WTC11 (cell line): Measurements from ENCODE around the gene ELOF1. TPM values are rescaled to one million over a fixed set of nuclear protein-coding genes. Genes with fewer than 3 reads are reported as not detected.

ENCODE experiments used
- ESRRA ChIP-seq: sonication (generic); formaldehyde crosslinking; IDR thresholded peaks from 2 replicates; pipeline ENCODE4 v1.8.1; 2022; ENCODE audit warnings: mild to moderate bottlenecking, missing genetic modification reagents, borderline replicate concordance
- GABPB1 ChIP-seq: sonication (generic); formaldehyde crosslinking; IDR thresholded peaks from 2 replicates; pipeline ENCODE4 v1.8.1; 2023; ENCODE audit warnings: mild to moderate bottlenecking, missing genetic modification reagents
- GRHL2 ChIP-seq: fragments of 250-450 bp; sonication (Bioruptor Pico); IDR thresholded peaks from 2 replicates; pipeline ENCODE4 v1.8.0; 2022; ENCODE audit warnings: mild to moderate bottlenecking, moderate library complexity; ENCODE audit not compliant: insufficient replicate concordance, severe bottlenecking
- GTF2I ChIP-seq: fragments of 250-450 bp; sonication (Bioruptor Pico); conservative IDR thresholded peaks from 2 replicates; pipeline ENCODE4 v1.4.0; 2021; ENCODE audit warnings: mild to moderate bottlenecking
- HMGA2 ChIP-seq: fragments of 250-450 bp; sonication (Bioruptor Pico); IDR thresholded peaks from 2 replicates; pipeline ENCODE4 v1.4.0; 2021; ENCODE audit warnings: mild to moderate bottlenecking, moderate library complexity
- KAT7 ChIP-seq: sonication (generic); formaldehyde crosslinking; IDR thresholded peaks from 2 replicates; pipeline ENCODE4 v1.8.1; 2023; ENCODE audit warnings: missing genetic modification reagents, mild to moderate bottlenecking, borderline replicate concordance
- NR1H2 ChIP-seq: sonication (generic); formaldehyde crosslinking; IDR thresholded peaks from 2 replicates; pipeline ENCODE4 v1.9.0; 2021; ENCODE audit warnings: mild to moderate bottlenecking, moderate library complexity, missing genetic modification reagents
- NR2C2 ChIP-seq: sonication (generic); formaldehyde crosslinking; IDR thresholded peaks from 2 replicates; pipeline ENCODE4 v1.8.0; 2022; ENCODE audit warnings: mild to moderate bottlenecking, missing genetic modification reagents
- OVOL2 ChIP-seq: fragments of 250-450 bp; sonication (Bioruptor Pico); IDR thresholded peaks from 2 replicates; pipeline ENCODE4 v1.9.0; 2021; ENCODE audit warnings: mild to moderate bottlenecking, borderline replicate concordance
- ZNF138 ChIP-seq: sonication (generic); formaldehyde crosslinking; conservative IDR thresholded peaks from 2 replicates; pipeline ENCODE4 v1.8.1; 2022; ENCODE audit warnings: mild to moderate bottlenecking, moderate library complexity, missing genetic modification reagents
- total RNA-seq: library from RNA; stranded (reverse); gene quantifications from 3 replicates; pipeline ENCODE4 v1.2.3, GENCODE V29; 2021
- TF ChIP-seq, protein P1 (sequence below): fragments of 250-450 bp; sonication (Bioruptor Pico); IDR thresholded peaks from 2 replicates; pipeline ENCODE4 v1.8.0; 2021; ENCODE audit warnings: mild to moderate bottlenecking
- TF ChIP-seq, protein P2 (sequence below): sonication (generic); formaldehyde crosslinking; conservative IDR thresholded peaks from 2 replicates; pipeline ENCODE4 v1.8.1; 2023; ENCODE audit warnings: mild to moderate bottlenecking, low read depth, missing genetic modification reagents, moderate library complexity
- TF ChIP-seq, protein P3 (sequence below): sonication (generic); formaldehyde crosslinking; IDR thresholded peaks from 2 replicates; pipeline ENCODE4 v1.8.1; 2023; ENCODE audit warnings: mild to moderate bottlenecking, missing genetic modification reagents, borderline replicate concordance
- TF ChIP-seq, protein P4 (sequence below): sonication (generic); formaldehyde crosslinking; IDR thresholded peaks from 2 replicates; pipeline ENCODE4 v1.8.0; 2022; ENCODE audit warnings: mild to moderate bottlenecking, missing genetic modification reagents
- TF ChIP-seq, protein P5 (sequence below): sonication (generic); formaldehyde crosslinking; IDR thresholded peaks from 2 replicates; pipeline ENCODE4 v1.8.0; 2023; ENCODE audit warnings: missing genetic modification reagents, mild to moderate bottlenecking, borderline replicate concordance
- TF ChIP-seq, protein P6 (sequence below): sonication (generic); formaldehyde crosslinking; IDR thresholded peaks from 2 replicates; pipeline ENCODE4 v1.8.1; 2022; ENCODE audit warnings: mild to moderate bottlenecking, missing genetic modification reagents, moderate library complexity, borderline replicate concordance
- TF ChIP-seq, protein P7 (sequence below): sonication (generic); formaldehyde crosslinking; IDR thresholded peaks from 2 replicates; pipeline ENCODE4 v1.8.1; 2022; ENCODE audit warnings: mild to moderate bottlenecking, moderate library complexity, missing genetic modification reagents

ELOF1 gene
- total RNA-seq, 1 experiment from 2014 or later: 86.0 TPM

DNA sequence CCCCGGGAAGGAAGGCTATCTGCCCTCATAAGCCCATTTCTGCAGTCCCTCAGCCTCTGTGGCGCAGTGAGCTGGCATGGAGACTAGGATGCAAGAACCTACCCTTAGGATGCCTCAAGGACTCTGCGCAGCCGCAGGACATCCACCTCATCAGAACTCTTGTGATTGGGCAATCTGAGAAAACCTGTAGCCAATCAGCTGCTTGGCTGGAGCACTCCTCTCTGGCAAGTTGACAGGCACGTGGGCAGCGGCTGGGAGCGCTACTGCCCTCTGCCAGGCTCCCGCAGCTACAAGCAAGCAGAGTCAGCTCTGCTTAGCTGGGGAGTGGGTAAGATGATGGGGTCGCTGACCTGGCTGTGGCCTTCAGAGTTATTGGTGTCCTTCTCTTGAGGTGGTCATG is 28.6 kb downstream of the ELOF1 start (continued):
- TF ChIP-seq NR2C2 (CRISPR knock-in tag) (no peak), GRHL2 (CRISPR knock-in tag) (no peak), GABPB1 (no peak), GTF2I (no peak), NR1H2 (CRISPR knock-in tag) (no peak), ESRRA (CRISPR knock-in tag) (no peak), OVOL2 (CRISPR knock-in tag) (no peak), KAT7 (CRISPR knock-in tag) (no peak), HMGA2 (CRISPR knock-in tag) (no peak), ZNF138 (CRISPR knock-in tag) (no peak)
- TF ChIP-seq, protein P1, sequence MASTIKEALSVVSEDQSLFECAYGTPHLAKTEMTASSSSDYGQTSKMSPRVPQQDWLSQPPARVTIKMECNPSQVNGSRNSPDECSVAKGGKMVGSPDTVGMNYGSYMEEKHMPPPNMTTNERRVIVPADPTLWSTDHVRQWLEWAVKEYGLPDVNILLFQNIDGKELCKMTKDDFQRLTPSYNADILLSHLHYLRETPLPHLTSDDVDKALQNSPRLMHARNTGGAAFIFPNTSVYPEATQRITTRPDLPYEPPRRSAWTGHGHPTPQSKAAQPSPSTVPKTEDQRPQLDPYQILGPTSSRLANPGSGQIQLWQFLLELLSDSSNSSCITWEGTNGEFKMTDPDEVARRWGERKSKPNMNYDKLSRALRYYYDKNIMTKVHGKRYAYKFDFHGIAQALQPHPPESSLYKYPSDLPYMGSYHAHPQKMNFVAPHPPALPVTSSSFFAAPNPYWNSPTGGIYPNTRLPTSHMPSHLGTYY: no peak
- TF ChIP-seq, protein P2, sequence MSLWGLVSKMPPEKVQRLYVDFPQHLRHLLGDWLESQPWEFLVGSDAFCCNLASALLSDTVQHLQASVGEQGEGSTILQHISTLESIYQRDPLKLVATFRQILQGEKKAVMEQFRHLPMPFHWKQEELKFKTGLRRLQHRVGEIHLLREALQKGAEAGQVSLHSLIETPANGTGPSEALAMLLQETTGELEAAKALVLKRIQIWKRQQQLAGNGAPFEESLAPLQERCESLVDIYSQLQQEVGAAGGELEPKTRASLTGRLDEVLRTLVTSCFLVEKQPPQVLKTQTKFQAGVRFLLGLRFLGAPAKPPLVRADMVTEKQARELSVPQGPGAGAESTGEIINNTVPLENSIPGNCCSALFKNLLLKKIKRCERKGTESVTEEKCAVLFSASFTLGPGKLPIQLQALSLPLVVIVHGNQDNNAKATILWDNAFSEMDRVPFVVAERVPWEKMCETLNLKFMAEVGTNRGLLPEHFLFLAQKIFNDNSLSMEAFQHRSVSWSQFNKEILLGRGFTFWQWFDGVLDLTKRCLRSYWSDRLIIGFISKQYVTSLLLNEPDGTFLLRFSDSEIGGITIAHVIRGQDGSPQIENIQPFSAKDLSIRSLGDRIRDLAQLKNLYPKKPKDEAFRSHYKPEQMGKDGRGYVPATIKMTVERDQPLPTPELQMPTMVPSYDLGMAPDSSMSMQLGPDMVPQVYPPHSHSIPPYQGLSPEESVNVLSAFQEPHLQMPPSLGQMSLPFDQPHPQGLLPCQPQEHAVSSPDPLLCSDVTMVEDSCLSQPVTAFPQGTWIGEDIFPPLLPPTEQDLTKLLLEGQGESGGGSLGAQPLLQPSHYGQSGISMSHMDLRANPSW (CRISPR knock-in tag): no peak
- TF ChIP-seq, protein P3, sequence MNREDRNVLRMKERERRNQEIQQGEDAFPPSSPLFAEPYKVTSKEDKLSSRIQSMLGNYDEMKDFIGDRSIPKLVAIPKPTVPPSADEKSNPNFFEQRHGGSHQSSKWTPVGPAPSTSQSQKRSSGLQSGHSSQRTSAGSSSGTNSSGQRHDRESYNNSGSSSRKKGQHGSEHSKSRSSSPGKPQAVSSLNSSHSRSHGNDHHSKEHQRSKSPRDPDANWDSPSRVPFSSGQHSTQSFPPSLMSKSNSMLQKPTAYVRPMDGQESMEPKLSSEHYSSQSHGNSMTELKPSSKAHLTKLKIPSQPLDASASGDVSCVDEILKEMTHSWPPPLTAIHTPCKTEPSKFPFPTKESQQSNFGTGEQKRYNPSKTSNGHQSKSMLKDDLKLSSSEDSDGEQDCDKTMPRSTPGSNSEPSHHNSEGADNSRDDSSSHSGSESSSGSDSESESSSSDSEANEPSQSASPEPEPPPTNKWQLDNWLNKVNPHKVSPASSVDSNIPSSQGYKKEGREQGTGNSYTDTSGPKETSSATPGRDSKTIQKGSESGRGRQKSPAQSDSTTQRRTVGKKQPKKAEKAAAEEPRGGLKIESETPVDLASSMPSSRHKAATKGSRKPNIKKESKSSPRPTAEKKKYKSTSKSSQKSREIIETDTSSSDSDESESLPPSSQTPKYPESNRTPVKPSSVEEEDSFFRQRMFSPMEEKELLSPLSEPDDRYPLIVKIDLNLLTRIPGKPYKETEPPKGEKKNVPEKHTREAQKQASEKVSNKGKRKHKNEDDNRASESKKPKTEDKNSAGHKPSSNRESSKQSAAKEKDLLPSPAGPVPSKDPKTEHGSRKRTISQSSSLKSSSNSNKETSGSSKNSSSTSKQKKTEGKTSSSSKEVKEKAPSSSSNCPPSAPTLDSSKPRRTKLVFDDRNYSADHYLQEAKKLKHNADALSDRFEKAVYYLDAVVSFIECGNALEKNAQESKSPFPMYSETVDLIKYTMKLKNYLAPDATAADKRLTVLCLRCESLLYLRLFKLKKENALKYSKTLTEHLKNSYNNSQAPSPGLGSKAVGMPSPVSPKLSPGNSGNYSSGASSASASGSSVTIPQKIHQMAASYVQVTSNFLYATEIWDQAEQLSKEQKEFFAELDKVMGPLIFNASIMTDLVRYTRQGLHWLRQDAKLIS (CRISPR knock-in tag): no peak
- TF ChIP-seq, protein P4, sequence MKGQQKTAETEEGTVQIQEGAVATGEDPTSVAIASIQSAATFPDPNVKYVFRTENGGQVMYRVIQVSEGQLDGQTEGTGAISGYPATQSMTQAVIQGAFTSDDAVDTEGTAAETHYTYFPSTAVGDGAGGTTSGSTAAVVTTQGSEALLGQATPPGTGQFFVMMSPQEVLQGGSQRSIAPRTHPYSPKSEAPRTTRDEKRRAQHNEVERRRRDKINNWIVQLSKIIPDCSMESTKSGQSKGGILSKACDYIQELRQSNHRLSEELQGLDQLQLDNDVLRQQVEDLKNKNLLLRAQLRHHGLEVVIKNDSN (CRISPR knock-in tag): peak; percentile 85
- TF ChIP-seq, protein P5, sequence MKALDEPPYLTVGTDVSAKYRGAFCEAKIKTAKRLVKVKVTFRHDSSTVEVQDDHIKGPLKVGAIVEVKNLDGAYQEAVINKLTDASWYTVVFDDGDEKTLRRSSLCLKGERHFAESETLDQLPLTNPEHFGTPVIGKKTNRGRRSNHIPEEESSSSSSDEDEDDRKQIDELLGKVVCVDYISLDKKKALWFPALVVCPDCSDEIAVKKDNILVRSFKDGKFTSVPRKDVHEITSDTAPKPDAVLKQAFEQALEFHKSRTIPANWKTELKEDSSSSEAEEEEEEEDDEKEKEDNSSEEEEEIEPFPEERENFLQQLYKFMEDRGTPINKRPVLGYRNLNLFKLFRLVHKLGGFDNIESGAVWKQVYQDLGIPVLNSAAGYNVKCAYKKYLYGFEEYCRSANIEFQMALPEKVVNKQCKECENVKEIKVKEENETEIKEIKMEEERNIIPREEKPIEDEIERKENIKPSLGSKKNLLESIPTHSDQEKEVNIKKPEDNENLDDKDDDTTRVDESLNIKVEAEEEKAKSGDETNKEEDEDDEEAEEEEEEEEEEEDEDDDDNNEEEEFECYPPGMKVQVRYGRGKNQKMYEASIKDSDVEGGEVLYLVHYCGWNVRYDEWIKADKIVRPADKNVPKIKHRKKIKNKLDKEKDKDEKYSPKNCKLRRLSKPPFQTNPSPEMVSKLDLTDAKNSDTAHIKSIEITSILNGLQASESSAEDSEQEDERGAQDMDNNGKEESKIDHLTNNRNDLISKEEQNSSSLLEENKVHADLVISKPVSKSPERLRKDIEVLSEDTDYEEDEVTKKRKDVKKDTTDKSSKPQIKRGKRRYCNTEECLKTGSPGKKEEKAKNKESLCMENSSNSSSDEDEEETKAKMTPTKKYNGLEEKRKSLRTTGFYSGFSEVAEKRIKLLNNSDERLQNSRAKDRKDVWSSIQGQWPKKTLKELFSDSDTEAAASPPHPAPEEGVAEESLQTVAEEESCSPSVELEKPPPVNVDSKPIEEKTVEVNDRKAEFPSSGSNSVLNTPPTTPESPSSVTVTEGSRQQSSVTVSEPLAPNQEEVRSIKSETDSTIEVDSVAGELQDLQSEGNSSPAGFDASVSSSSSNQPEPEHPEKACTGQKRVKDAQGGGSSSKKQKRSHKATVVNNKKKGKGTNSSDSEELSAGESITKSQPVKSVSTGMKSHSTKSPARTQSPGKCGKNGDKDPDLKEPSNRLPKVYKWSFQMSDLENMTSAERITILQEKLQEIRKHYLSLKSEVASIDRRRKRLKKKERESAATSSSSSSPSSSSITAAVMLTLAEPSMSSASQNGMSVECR (CRISPR knock-in tag): peak; percentile 79; the same call in 1 of the 2 replicates
- TF ChIP-seq, protein P6, sequence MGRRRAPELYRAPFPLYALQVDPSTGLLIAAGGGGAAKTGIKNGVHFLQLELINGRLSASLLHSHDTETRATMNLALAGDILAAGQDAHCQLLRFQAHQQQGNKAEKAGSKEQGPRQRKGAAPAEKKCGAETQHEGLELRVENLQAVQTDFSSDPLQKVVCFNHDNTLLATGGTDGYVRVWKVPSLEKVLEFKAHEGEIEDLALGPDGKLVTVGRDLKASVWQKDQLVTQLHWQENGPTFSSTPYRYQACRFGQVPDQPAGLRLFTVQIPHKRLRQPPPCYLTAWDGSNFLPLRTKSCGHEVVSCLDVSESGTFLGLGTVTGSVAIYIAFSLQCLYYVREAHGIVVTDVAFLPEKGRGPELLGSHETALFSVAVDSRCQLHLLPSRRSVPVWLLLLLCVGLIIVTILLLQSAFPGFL (CRISPR knock-in tag): no peak
- TF ChIP-seq, protein P7, sequence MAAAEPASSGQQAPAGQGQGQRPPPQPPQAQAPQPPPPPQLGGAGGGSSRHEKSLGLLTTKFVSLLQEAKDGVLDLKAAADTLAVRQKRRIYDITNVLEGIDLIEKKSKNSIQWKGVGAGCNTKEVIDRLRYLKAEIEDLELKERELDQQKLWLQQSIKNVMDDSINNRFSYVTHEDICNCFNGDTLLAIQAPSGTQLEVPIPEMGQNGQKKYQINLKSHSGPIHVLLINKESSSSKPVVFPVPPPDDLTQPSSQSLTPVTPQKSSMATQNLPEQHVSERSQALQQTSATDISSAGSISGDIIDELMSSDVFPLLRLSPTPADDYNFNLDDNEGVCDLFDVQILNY (CRISPR knock-in tag): no peak
- TF ChIP-seq, all 79 proteins: peak for 14
